ENCODE results near the gene OR4A16.

The OR4A16 gene, protein sequence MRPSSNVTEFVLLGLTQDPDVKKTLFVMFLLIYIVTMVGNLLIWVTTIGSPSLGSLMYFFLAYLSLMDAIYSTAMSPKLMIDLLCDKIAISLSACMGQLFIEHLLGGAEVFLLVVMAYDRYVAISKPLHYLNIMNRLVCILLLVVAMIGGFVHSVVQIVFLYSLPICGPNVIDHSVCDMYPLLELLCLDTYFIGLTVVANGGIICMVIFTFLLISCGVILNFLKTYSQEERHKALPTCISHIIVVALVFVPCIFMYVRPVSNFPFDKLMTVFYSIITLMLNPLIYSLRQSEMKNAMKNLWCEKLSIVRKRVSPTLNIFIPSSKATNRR

DNA sequence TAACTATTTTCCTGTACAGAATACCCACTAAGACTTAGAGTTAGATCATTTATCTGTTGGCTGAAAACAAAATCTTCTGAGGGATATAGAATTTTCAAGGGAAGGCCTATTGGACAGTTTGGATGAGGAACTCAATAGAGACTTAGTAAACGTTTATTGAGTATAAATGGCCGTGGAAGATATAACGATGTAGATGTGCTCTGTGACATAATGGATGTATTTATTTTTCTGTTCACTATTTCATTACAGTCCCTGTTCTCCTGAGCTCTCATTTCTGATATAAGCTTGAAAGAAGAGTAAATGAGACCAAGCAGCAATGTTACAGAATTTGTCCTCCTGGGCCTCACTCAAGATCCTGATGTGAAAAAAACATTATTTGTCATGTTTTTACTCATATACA is at the start of gene OR4A16:
TSS of gene OR4A16 (plus strand) at position 301 of the 400 bp plus-strand sequence. CDS start at position 301, 0 bp downstream.
- DNase-seq (ENCODE audit: low spot score) = no peak
- no peak for FAIRE-seq

DNA sequence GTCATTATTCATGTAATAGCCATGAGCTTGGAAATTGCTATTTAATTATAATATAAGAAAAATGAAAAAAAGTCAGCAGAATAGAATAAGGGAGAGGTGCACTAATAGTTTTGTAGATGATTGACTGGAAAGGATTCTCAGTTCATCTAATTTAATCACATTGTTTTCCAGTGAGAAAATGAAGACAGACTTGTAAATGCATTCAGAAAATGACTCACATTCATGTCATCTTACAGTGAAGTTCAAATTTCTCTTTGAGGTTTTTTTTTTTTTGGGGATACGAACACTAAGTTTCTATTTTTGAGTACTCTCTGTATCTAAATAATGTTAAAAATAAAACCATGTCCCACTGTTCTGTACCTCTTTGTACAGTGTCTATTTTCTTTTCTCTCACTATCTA is 18.5 kb upstream of the OR4A16 start:
- no peak for FAIRE-seq
- DNase-seq (ENCODE audit: low spot score) = no peak

DNA sequence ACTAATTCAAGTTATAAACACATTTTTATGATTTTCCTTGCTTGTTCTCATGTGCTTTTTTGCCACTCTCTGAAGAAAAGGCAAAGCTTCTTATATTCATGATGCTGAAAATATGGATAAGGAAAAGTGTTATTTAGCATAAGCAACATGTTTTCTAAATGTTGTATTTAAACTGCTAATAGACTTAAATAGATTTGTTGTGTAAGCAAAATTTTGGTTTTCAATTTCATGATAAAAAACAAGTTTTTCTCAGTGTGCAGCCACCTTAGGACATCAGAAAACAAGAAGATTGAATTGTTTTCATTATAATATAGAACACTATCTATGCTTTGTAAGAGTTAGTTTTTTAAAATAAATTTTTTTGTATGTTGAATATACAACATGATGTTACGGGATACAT is 2.3 kb downstream of the OR4A16 start:
- DNase-seq (ENCODE audit: low spot score) = no peak
- no peak for FAIRE-seq

DNA sequence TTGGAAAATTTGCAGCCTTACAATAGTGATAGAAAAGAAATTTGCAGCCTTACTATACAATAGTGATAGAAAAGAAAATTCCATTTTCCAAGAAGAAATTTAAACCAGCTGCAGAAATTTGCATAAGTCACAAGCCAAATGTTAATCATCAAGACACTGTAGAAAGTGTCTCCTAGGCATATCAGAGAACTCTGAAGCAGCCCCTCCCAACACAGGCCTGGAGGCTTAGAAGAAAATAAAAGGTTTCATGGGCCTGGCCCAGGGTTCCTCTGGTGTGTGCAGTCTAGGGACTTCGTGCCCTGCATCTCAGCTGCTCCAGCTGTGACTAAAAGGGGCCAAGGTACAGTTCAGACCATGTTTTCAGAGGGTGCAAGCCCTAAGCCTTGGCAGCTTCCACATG is 6.0 kb downstream of the OR4A16 start:
- no peak for FAIRE-seq

DNA sequence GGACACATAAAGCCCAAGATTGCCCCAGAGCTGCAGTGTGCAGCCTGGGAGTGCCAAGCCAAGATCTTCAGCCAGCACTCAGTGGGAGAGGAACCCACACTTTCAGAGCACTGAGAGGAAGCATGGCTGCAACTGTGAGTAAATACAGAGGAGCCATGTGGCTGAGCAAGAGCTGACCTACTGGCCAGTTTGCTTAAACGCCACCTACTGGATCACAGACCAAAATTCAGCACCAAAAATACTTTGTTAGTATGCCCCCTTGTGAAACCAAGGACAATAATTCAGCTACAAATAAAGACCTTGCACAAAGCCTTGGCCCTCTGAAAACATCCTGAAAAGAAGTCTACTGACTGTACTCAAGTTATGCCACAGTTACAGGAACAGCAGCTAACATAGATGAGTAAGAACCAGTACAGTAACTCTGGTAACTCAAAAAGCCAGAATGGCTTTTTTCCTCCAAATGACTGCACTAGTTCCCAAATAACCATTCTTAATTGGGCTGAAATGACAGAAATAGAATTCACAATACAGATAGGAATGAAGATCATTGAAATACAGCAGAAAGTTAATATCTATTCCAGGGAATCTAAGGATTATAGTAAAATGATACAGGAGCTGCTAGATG is 14.7 kb downstream of the OR4A16 start:
- no peak for FAIRE-seq
- no peak for DNase-seq (ENCODE audit: low spot score)

More for the DNA sequence above, 6.0 kb downstream of the OR4A16 start:
- DNase-seq (ENCODE audit: low spot score) = no peak

GRCh38 chr11:55367674-55368073 is 24.7 kb downstream of the OR4A16 start, which contains the start of gene OR4A15:
Gene OR4A15, plus strand, starts transcription at chr11:55367974. Its CDS starts 0 bp downstream, at chr11:55367974.
- no peak for DNase-seq (ENCODE audit: low spot score)
- no peak for FAIRE-seq

Data from urothelium cell line (cell line).